ENCODE measurements around the gene VWA7.

VWA7 gene

DNA sequence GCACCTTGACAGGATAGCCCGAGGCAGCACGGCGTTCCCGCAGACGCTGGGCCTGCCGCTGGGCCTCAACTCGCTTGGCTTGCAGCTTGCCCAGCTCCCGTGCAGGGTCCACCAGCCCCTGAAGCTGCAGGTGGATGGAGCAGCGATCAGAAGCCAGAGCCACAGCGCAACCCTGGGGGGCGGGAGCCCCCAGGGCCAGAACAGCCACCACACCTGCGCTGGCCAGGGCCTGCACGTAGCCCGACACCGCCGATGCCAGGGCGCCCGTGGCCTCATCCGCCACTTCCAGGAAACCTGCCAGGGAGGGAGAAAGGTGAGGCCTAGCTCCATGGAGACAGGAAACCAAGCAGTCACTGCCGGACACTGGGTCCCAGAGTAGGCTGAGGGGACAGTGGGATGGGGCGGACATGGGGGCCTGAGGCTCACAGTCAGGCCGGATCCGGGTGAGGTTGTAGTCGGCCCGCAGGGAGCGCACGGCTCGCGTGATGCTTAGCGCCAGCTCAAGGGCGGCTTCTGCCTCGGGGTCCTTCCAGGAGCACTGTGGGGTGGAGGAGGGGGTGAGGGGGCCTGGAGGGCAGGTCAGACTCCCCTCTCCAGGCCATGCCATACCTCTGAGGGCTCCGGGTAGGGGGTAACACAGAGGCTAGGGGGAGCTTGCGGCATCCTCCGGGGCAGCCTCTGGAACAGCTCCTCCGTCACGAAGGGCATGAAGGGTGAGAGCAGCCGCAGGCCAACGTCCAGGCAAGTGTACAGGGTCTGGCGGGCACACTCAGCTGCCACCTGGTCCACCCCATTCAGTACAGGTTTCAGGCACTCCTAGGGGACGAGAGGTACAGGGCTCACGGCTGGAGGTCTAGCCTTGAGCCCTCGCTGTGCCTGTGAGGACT lies 2.1 kb upstream of the VWA7 start:
- H3K4me3 ChIP-seq (replicated peaks; ENCODE audit: low read depth, low read length) = no peak overlapping the region
- no peak for TF ChIP-seq CTCF (IDR thresholded peaks at IDR 0.05; ENCODE audit: low read length, missing control alignments)
- DNase-seq (ENCODE audit: low read depth) = no peak

GRCh38 chr6:31778193-31778592 lies 1.1 kb upstream of the VWA7 start:
- H3K4me3 ChIP-seq (replicated peaks; ENCODE audit: low read depth, low read length) = no peak overlapping the region
- TF ChIP-seq CTCF (IDR thresholded peaks at IDR 0.05; ENCODE audit: low read length, missing control alignments) = no peak
- DNase-seq (ENCODE audit: low read depth) = no peak

DNA sequence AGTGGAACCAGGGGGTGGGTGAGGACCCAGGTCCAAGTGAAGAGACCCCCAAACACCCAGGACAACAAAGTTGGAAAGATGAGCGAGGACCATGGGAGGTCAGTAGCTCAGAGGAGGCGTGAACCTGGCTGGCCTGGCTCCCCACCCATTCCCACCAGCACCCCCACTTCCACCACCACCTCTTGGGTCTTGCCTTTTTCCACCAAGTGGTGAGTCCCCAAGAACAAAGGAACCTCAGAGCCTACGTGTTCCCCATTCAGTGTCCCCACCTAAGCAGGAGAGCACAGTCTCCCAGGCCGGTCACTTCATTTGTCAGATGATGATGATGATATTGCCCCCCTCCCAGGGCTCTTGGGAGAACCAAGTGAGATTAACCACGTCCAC lies 531 bp upstream of the VWA7 start:
- no peak overlapping the region for H3K4me3 ChIP-seq (replicated peaks; ENCODE audit: low read depth, low read length)
- DNase-seq (ENCODE audit: low read depth) = no peak
- no peak for TF ChIP-seq CTCF (IDR thresholded peaks at IDR 0.05; ENCODE audit: low read length, missing control alignments)

GRCh38 chr6:31776485-31776988 lies 591 bp downstream of the VWA7 start:
- TF ChIP-seq CTCF (IDR thresholded peaks at IDR 0.05; ENCODE audit: low read length, missing control alignments) = no peak
- no peak overlapping the region for H3K4me3 ChIP-seq (replicated peaks; ENCODE audit: low read depth, low read length)
- no peak for DNase-seq (ENCODE audit: low read depth)

- no peak overlapping the region for H3K4me3 ChIP-seq (replicated peaks; ENCODE audit: low read depth, low read length)
- DNase-seq (ENCODE audit: low read depth) = no peak
- no peak for TF ChIP-seq CTCF (IDR thresholded peaks at IDR 0.05; ENCODE audit: low read length, missing control alignments)
Measured at GRCh38 chr6:31775633-31776484, 1.3 kb downstream of the VWA7 start.

DNA sequence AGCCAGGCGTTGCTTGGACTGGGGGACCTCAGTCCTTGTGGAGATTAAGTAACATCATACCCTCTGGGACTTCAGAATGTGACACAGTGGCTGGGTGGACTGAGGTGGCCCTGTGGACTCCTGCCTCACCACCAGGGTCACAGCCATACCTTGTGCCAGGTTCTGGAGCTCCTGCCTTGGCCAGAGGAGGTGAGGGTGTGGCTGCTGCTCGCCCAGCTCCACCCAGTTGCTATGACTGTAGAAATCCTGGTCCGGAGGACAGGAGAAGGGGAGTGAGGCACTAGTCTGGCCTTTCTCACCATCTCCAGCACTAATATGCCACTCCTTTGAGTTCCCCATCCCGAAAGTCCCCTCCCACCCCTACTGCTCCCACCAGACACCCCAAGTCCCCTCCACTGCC lies 1.9 kb downstream of the VWA7 start:
- no peak for TF ChIP-seq CTCF (IDR thresholded peaks at IDR 0.05; ENCODE audit: low read length, missing control alignments)
- H3K4me3 ChIP-seq (replicated peaks; ENCODE audit: low read depth, low read length) = no peak overlapping the region
- DNase-seq (ENCODE audit: low read depth) = no peak

Data from fibroblast of pulmonary artery (primary cell).